T-helper 2 cell treated with Interferon-gamma antibody and Interleukin-4, amounts not matched to agents 100 ng/mL and 5 ng/mL, for 36 hours (primary cell): ENCODE measurements around the gene OLR1. TPM values are rescaled to one million over a fixed set of nuclear protein-coding genes. Genes with fewer than 3 reads are reported as not detected.
"Not testable (repeated sequence)": the region's sequence is repeated elsewhere in the genome, so short reads cannot be mapped to it uniquely, and the experiment has no call there.

ENCODE experiments used
- intact Hi-C: fragments of 100-400 bp; cut with micrococcal nuclease; formaldehyde crosslinking; loops from one replicate; pipeline ENCODE4 v1.15.1; 2023
- total RNA-seq: library from RNA; stranded (reverse); gene quantifications from 2 replicates; pipeline ENCODE4 v1.2.3, GENCODE V29; 2022

The OLR1 gene
- total RNA-seq, 1 donor from 2014 or later = not detected

DNA sequence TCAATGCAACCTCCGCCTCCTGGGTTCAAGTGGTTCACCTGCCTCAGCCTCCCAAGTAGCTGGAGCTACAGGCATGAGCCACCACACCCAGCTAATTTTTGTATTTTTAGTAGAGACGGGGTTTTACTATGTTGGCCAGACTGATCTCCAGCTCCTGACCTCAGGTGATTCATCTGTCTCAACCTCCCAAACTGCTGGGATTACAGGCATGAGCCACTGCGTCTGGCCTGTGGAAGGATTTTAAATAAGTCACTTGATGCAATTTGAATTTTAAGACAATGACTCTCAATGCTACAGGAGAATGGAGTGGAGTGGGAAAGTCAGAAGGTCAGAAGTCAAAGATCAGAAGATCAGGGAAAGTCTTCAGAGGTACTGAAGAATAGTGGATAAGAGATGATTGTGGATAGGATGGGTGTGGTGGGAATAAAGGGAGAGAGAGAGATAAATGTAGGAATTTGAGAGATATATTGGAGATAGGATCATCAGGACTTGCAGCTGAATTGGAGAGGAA is 22.3 kb upstream of the OLR1 start:
- intact Hi-C loops = no loop called here

DNA sequence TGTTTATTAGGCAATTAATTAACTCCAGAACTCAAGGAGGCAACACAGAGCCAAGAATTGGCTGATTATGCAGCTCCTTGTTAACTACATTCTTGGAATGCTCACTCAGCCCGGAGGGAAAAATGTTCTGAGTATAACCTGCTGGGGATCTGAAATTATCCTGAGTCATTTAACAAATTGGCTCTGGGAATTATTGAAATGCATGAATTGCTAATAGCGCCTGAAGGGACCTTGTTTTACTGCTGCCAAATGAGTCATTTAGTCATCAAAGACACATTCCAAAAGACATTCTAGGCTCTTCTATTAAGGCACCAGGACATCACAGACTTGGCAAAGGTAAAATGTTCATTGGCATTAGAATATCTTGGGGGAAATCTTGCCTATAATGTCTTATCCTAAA is 19.9 kb upstream of the OLR1 start:
- intact Hi-C loops = no loop called here

GRCh38 chr12:10190558-10191388 is 18.8 kb upstream of the OLR1 start:
- intact Hi-C loops = loop anchor here (1.0 kb wide), 1 partner anchor 37 kb away; no protein-coding TSS in a partner anchor

- intact Hi-C loops = loop anchor here (1.0 kb wide), 1 partner anchor 36 kb away; no protein-coding TSS in a partner anchor
These were observed 17.7 kb upstream of the OLR1 start for GRCh38 chr12:10189653-10190052.

DNA sequence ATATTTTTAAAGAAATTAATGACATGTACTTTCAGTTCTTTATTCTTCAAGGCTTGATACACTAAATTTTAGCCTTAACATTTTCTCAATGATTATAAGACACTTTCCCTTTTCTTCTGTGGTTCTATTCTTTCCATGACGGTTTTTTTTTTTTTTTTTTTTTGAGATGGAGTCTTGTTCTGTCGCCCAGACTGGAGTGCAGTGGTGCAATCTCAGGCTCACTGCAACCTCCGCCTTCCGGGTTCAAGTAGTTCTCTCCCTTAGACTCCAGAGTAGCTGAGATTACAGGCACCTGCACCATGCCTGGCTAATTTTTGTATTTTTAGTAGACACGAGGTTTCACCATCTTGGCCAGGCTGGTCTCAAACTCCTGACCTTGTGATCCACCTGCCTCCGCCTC is 15.0 kb upstream of the OLR1 start:
- intact Hi-C loops = not testable (repeated sequence)

GRCh38 chr12:10186299-10186698 is 14.4 kb upstream of the OLR1 start:
- intact Hi-C loops = no loop called here

- intact Hi-C loops = no loop called here
These were observed 12.4 kb upstream of the OLR1 start for GRCh38 chr12:10184261-10184843.

DNA sequence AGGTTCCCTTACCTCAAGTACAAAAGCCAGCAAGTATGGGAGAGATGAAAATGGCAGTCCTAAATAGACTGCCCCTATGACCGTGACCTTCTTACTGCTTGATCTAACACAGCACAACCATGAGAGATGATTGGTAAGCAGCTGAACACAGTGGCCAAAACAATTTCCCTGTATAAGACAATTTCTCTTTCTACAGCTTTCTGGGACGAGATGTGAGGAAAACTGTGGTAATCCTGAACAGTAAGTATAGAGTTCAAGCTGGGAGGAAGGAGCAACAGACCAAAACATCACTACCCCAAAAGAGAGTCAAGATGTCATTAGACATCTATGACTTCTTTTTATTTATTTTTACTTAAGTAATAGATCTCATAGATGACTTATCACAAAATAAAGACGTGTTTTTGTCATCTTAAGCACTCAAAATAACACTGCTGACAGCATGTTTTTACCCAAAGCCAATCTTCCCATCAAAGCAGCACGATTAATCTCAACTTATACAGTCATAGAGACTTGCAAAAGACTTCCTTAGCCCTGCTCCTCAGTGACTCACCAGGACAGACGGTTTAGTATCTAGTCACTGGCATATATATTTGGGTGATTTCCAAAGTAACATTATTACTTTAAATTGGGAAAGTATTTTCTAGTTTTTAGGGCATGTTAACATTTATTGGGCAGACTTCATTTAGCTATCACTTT is 10.6 kb upstream of the OLR1 start:
- intact Hi-C loops = no loop called here

DNA sequence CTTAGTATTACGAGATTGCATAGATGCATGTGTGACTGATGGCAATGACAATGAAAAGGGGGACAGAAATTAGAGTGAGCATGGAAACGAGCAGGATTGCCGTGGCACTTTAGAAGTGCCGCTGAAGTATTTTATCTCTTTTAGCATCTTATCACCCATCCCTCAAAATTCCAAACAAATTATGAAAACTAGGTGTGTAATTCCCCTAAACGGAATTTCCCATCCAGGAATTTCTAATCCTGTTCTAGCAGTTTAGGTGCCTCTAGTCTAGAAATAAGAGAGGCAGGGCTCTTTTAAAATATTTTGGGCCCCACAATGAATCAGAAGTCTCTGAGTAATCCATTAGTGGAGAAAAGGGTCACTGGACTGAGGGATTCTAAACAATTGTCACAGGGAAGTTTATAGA is 7.8 kb upstream of the OLR1 start:
- intact Hi-C loops = no loop called here

- intact Hi-C loops = no loop called here
These were observed 6.9 kb upstream of the OLR1 start, which contains the start of gene TMEM52B for GRCh38 chr12:10178821-10179220. Gene TMEM52B, plus strand, starts transcription at chr12:10179032. Its CDS starts 543 bp downstream, at chr12:10179575.

- intact Hi-C loops = no loop called here
These were observed 4.1 kb upstream of the OLR1 start for GRCh38 chr12:10175846-10176636.

DNA sequence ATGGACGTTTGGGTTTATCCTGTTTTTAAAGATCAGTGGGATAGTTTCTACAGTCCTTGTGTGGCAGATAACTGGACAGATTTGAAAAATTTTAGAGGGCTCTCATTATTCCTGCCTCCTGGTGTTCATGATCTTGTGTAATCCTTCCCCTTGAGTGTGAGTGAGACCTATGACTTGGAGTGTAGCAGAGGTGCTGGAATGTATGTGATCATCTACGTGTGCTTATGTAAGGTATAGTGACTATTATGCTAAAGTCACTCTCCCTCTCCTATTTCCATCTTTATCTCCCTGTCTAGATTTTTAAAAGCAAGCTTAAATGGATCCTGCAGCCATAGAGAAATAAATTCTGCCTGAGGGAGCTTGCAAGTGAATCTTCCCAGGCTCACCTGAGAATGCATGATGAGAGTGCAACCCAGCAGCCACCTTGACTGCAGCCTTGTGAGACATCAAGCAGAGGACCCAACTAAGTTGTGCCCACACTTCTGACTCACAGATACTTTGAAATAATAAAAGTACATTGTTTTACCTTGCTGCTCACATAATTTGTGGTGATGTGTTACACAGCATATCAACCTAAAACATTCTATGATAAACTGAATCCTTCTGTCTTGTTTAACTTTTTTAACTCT is 3.2 kb upstream of the OLR1 start:
- intact Hi-C loops = no loop called here

GRCh38 chr12:10170216-10170615 is 1.7 kb downstream of the OLR1 start:
- intact Hi-C loops = no loop called here

GRCh38 chr12:10169104-10169503 is 2.8 kb downstream of the OLR1 start:
- intact Hi-C loops = no loop called here

DNA sequence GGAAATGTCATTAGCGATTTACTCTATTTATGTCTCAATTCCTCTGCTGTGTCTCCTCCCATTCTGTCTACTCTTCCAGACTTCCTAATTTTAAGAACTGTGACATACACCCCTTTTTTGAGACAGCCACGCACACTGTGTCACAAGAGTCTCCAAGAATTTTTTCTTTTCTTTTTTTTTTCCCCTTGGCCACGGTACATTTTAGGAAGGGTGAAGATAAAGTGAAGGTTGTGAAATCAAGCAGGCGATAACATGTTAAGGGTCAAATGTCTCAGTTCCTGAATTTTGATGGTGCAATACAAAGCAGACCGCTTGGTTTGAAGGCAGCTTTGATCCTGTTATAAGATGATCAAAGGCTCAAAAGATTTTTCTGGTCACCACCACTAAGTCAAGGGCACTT is 4.3 kb downstream of the OLR1 start:
- intact Hi-C loops = no loop called here

GRCh38 chr12:10165421-10165820 is 6.5 kb downstream of the OLR1 start:
- intact Hi-C loops = no loop called here

DNA sequence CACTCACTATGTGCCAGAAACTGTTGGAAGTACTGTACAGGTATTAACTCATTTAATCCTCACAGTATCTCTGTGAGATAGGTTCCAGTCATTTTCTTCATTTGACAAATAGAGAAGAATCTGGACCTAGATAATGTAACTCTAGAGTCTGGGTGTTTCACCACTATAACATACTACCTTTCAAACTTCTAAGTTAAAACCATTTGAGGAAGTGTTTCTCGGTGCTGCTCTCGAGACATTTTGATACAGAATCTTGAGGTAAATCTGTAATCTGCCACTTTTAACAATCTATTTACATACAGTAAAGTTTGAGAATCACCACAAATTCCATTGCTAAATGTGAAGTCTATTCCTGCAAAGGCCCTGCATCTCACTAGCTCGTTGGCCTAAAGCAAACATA is 8.8 kb downstream of the OLR1 start:
- intact Hi-C loops = no loop called here

GRCh38 chr12:10160617-10161385 is 11.1 kb downstream of the OLR1 start:
- intact Hi-C loops = no loop called here

- intact Hi-C loops = no loop called here
These were observed 12.7 kb downstream of the OLR1 start for GRCh38 chr12:10159280-10159679.

DNA sequence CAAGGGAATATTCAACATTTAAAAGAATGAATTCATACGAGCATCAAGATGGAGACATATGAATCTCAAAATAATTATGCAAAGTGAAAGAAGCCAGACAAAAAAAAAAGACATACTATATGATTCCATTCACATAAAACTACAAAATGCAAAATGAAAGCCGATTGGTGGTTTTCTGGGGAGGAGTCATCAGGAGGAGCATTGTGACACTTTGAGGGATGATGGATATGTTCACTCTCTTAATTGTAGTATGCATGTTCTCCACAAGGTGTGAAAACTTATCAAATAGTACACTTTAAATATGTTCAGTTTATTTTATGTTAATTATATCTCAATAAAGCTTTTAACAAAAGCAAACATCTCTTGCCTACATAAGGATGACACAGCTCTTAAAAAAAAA is 13.5 kb downstream of the OLR1 start:
- intact Hi-C loops = no loop called here
